Activated T-cell treated with anti-CD3 and anti-CD28 coated beads, Interleukin-2, amount 50 U/mL, for 72 hours (primary cell): Measurements from ENCODE around the gene PRICKLE1. TPM values are rescaled to one million over a fixed set of nuclear protein-coding genes. Genes with fewer than 3 reads are reported as not detected.
A peak's percentile ranks its signal among the peaks of the same experiment; 100 is the strongest.

Experiments
- ATAC-seq, 2 donors: fragments of 150-1000 bp; cut with Tn5 transposase; replicated peaks in 1 of 2; 2 replicates each; pipeline ENCODE4 v1.10.0; 2021; ENCODE audit warnings: moderate library complexity in 2 of 2, mild to moderate bottlenecking in 1 of 2
- DNase-seq, 2 donors: peaks; one replicate each; pipeline ENCODE4 v3.0.0; 2021 to 2022; ENCODE audit warnings: mixed read lengths in 1 of 2
- H3K27ac Mint-ChIP-seq: one replicate; pipeline ENCODE4 v1.8.0; 2022; ENCODE audit warnings: mild to moderate bottlenecking, moderate library complexity, mixed read lengths
- H3K27me3 Mint-ChIP-seq: one replicate; pipeline ENCODE4 v1.8.0; 2022; ENCODE audit warnings: low read depth, mixed read lengths
- H3K36me3 Mint-ChIP-seq, 2 donors: one replicate each; pipeline ENCODE4 v1.8.0; 2022; ENCODE audit warnings: mixed read lengths in 2 of 2, mild to moderate bottlenecking in 1 of 2; ENCODE audit not compliant: insufficient read depth in 2 of 2
- H3K4me1 Mint-ChIP-seq: one replicate; pipeline ENCODE4 v1.8.0; 2022; ENCODE audit warnings: low read depth, mixed read lengths
- H3K4me3 Mint-ChIP-seq, 2 donors: one replicate each; pipeline ENCODE4 v1.8.0; 2022; ENCODE audit warnings: mild to moderate bottlenecking in 2 of 2, mixed read lengths in 2 of 2, moderate library complexity in 2 of 2
- H3K9me3 Mint-ChIP-seq, 2 donors: one replicate each; pipeline ENCODE4 v1.8.0; 2022; ENCODE audit warnings: mixed read lengths in 2 of 2
- total RNA-seq, 2 donors: library from RNA; stranded (reverse); gene quantifications; one replicate each; pipeline ENCODE4 v1.2.3, GENCODE V29; 2022

The PRICKLE1 gene
- total RNA-seq, 2 donors from 2014 or later = not detected

GRCh38 chr12:42486407-42486806 is 103.1 kb downstream of the PRICKLE1 start:
- DNase-seq = no peak
- Mint-ChIP-seq H3K9me3 (no peaks in the 10 kb centered on the region), H3K27ac (no peak overlapping the region), H3K27me3 (peaks cover 58% of the 10 kb centered on the region), H3K4me1 (peaks cover 15% of the 10 kb centered on the region), H3K36me3 (peaks cover 2% of the 10 kb centered on the region in 2 donors), H3K4me3 (no peak overlapping the region)
- no peak for ATAC-seq

- DNase-seq = no peak
- no peaks in the 10 kb centered on the region for H3K9me3 Mint-ChIP-seq
- H3K4me3 Mint-ChIP-seq = no peak overlapping the region
- peaks cover 61% of the 10 kb centered on the region for H3K27me3 Mint-ChIP-seq
- peaks cover 2% of the 10 kb centered on the region in 2 donors for H3K36me3 Mint-ChIP-seq
- H3K27ac Mint-ChIP-seq = no peak overlapping the region
- no peak for ATAC-seq
- H3K4me1 Mint-ChIP-seq = peaks cover 15% of the 10 kb centered on the region
Measured at GRCh38 chr12:42485823-42486222, 103.7 kb downstream of the PRICKLE1 start.

GRCh38 chr12:42484996-42485395 is 104.5 kb downstream of the PRICKLE1 start:
- H3K4me3 Mint-ChIP-seq = no peak overlapping the region
- peaks cover 15% of the 10 kb centered on the region for H3K4me1 Mint-ChIP-seq
- H3K36me3 Mint-ChIP-seq = peaks cover 2% of the 10 kb centered on the region in 2 donors
- H3K27ac Mint-ChIP-seq = no peak overlapping the region
- DNase-seq (no peak), ATAC-seq (no peak)
- peaks cover 69% of the 10 kb centered on the region for H3K27me3 Mint-ChIP-seq
- no peaks in the 10 kb centered on the region for H3K9me3 Mint-ChIP-seq

DNA sequence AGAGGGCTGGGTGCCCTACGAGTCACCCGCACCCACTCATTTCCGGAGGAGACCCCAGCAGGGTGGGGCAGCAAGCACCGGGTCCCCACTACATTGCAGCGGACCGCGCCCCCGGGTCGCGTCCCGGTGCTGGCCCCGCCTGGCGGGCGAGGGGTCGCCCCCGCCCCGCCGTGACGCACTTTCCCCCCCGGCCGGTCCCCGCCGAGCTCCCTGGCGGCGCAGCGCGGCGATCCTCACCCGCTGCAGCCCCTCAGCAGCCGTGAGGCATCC is 106.1 kb downstream of the PRICKLE1 start:
- Mint-ChIP-seq H3K4me1 (peaks cover 15% of the 10 kb centered on the region), H3K27ac (no peak overlapping the region), H3K36me3 (peaks cover 2% of the 10 kb centered on the region in 2 donors), H3K9me3 (no peaks in the 10 kb centered on the region), H3K27me3 (peaks cover 81% of the 10 kb centered on the region), H3K4me3 (peak overlapping the region; percentile 85 to 93)
- DNase-seq = peak; percentile 31 to 33
- ATAC-seq = peak; percentile 62 to 65

GRCh38 chr12:42482748-42483520 is 106.6 kb downstream of the PRICKLE1 start:
- H3K4me1 Mint-ChIP-seq = peaks cover 15% of the 10 kb centered on the region
- H3K27me3 Mint-ChIP-seq = peaks cover 81% of the 10 kb centered on the region
- peak overlapping the region; percentile 84 to 85 for H3K4me3 Mint-ChIP-seq
- H3K9me3 Mint-ChIP-seq = no peaks in the 10 kb centered on the region
- ATAC-seq (peak; percentile 91), DNase-seq (peak; percentile 72 to 80)
- H3K36me3 Mint-ChIP-seq = peaks cover 2% of the 10 kb centered on the region in 2 donors
- no peak overlapping the region for H3K27ac Mint-ChIP-seq

- Mint-ChIP-seq H3K27me3 (peaks cover 77% of the 10 kb centered on the region), H3K36me3 (peaks cover 2% of the 10 kb centered on the region in 2 donors), H3K4me1 (peaks cover 15% of the 10 kb centered on the region), H3K9me3 (no peaks in the 10 kb centered on the region), H3K27ac (no peak overlapping the region), H3K4me3 (peak overlapping the region; percentile 84 to 85)
- ATAC-seq (no peak), DNase-seq (no peak)
Measured at GRCh38 chr12:42482041-42482747, 107.4 kb downstream of the PRICKLE1 start.

- H3K9me3 Mint-ChIP-seq = no peaks in the 10 kb centered on the region
- DNase-seq (no peak), ATAC-seq (no peak)
- no peak overlapping the region for H3K27ac Mint-ChIP-seq
- peaks cover 2% of the 10 kb centered on the region in 2 donors for H3K36me3 Mint-ChIP-seq
- H3K27me3 Mint-ChIP-seq = peaks cover 69% of the 10 kb centered on the region
- peaks cover 15% of the 10 kb centered on the region for H3K4me1 Mint-ChIP-seq
- H3K4me3 Mint-ChIP-seq = no peak overlapping the region
Measured at GRCh38 chr12:42481368-42481767, 108.2 kb downstream of the PRICKLE1 start.

GRCh38 chr12:42477941-42478340 is 111.6 kb downstream of the PRICKLE1 start:
- peaks cover 41% of the 10 kb centered on the region for H3K27me3 Mint-ChIP-seq

DNA sequence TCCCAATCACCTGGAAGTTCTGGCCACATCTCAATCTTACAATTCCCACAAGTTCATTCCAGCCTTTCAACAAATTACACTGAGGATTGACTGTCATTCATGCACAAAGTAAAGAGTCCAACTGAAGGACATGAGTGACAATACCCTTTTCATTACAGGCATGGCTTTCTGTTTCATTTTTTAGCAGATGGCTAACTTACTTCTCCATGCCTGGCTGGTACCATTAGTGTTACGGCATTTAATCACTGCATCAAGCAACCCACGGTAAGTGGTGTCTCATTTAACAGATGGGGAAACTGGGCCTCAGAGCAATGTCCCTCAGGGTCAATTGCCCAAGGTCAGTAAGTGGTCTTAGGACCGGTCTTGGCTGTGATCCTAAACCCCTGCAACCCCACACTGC is 114.4 kb downstream of the PRICKLE1 start:
- no peak overlapping the region for H3K27ac Mint-ChIP-seq
- ATAC-seq (no peak), DNase-seq (no peak)
- no peak overlapping the region for H3K4me3 Mint-ChIP-seq
- H3K4me1 Mint-ChIP-seq = peaks cover 2% of the 10 kb centered on the region
- no peaks in the 10 kb centered on the region for H3K9me3 Mint-ChIP-seq
- H3K36me3 Mint-ChIP-seq = no peaks in the 10 kb centered on the region
- peaks cover 36% of the 10 kb centered on the region for H3K27me3 Mint-ChIP-seq

More at GRCh38 chr12:42477941-42478340, 111.6 kb downstream of the PRICKLE1 start:
- DNase-seq (no peak), ATAC-seq (no peak)
- no peak overlapping the region for H3K4me3 Mint-ChIP-seq
- H3K9me3 Mint-ChIP-seq = no peaks in the 10 kb centered on the region
- H3K27ac Mint-ChIP-seq = no peak overlapping the region
- H3K36me3 Mint-ChIP-seq = no peaks in the 10 kb centered on the region
- peaks cover 5% of the 10 kb centered on the region for H3K4me1 Mint-ChIP-seq

GRCh38 chr12:42474391-42474790 is 115.2 kb downstream of the PRICKLE1 start:
- ATAC-seq (peak in 1 of 2 donors; percentile 30), DNase-seq (no peak)
- no peaks in the 10 kb centered on the region for H3K36me3 Mint-ChIP-seq
- H3K9me3 Mint-ChIP-seq = no peaks in the 10 kb centered on the region
- H3K4me1 Mint-ChIP-seq = peaks cover 9% of the 10 kb centered on the region
- peaks cover 35% of the 10 kb centered on the region for H3K27me3 Mint-ChIP-seq
- no peak overlapping the region for H3K27ac Mint-ChIP-seq
- no peak overlapping the region for H3K4me3 Mint-ChIP-seq

DNA sequence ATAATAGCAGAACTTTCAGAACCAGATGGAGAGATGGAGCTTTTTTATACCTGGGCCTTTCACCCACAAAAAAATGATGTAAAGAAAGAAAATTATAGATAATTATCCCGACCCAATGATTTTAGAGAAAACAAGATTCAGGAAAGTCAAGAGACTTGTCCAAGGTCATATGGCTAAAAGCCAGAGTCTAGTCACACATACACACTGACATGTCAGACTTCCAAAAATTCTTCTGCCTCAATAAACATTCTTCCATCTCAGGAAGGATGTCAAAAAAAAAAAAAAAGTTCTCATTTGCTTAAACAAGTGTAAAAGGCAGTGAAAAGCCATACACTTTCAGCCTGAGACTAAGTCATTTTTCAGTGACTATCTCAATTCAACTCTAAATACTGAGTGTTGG is 116.0 kb downstream of the PRICKLE1 start:
- Mint-ChIP-seq H3K27me3 (peaks cover 35% of the 10 kb centered on the region), H3K27ac (no peak overlapping the region), H3K36me3 (no peaks in the 10 kb centered on the region), H3K4me1 (peaks cover 18% of the 10 kb centered on the region), H3K4me3 (no peak overlapping the region), H3K9me3 (no peaks in the 10 kb centered on the region)
- DNase-seq = no peak
- ATAC-seq = no peak

DNA sequence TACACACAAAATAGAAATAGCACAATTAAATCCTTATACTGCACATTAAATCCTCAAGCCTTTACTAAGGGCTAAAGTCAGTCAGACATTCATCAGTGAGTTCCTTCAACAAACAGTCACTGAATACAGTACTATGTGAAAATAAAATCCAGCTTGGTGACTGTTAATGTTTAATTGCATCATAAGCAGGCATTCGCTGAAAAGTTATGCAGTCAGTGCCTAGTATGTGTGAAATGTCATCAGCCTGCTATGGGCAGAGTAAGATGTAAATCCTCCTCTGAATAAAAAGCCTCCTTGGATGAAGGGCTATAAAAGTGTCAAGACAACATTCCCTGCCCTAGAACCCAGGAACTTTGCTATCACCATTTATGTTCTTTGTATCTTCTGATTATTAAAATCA is 116.4 kb downstream of the PRICKLE1 start:
- Mint-ChIP-seq H3K27ac (no peak overlapping the region), H3K36me3 (no peaks in the 10 kb centered on the region), H3K9me3 (no peaks in the 10 kb centered on the region), H3K4me3 (no peak overlapping the region), H3K4me1 (peaks cover 21% of the 10 kb centered on the region), H3K27me3 (peaks cover 35% of the 10 kb centered on the region)
- DNase-seq (no peak), ATAC-seq (no peak)

DNA sequence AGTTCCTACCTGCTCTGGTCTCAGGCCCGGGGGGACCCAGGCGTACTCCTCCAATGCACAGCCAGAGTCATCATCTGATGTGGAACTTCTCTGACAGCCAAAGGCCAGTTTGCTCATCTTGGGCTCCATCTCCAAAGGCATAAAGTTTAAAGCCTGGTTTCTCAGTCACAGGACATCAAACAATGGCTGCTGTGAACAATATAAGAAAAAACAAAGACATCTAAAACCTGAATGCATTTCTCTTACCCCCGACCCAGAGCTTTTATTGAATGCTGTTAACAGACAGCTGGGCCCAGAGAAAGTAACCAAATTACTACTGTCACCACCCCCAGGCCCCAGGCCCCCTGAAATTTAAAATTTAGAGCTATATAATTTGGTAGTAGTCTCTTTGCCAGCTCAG is 117.2 kb downstream of the PRICKLE1 start:
- DNase-seq (no peak), ATAC-seq (no peak)
- Mint-ChIP-seq H3K27me3 (peaks cover 32% of the 10 kb centered on the region), H3K4me3 (no peak overlapping the region), H3K36me3 (no peaks in the 10 kb centered on the region), H3K27ac (no peak overlapping the region), H3K9me3 (no peaks in the 10 kb centered on the region), H3K4me1 (peaks cover 21% of the 10 kb centered on the region)
